ENCODE results near the gene CCDC74A.
"Not testable (repeated sequence)": the region's sequence is repeated elsewhere in the genome, so short reads cannot be mapped to it uniquely, and the experiment has no call there.

CCDC74A gene

GRCh38 chr2:131533609-131534316 is 6.1 kb downstream of the CCDC74A start:
- not testable (repeated sequence) for H3K4me3 ChIP-seq (ENCODE audit: low read depth in 1 of 2, low read length in 2 of 2); H3K9me3 ChIP-seq (ENCODE audit: control insufficient read depth in 1 of 2, low read length in 2 of 2); H3K27ac ChIP-seq (ENCODE audit: low read length); H3K36me3 ChIP-seq (ENCODE audit: control insufficient read depth in 1 of 2, insufficient read depth in 2 of 2, low read length in 2 of 2); H3K4me1 ChIP-seq (ENCODE audit: control insufficient read depth in 1 of 2, insufficient read depth in 2 of 2, low read length in 2 of 2); H3K27me3 ChIP-seq (ENCODE audit: low read depth, low read length)

GRCh38 chr2:131534317-131534672 is 6.6 kb downstream of the CCDC74A start:
- not testable (repeated sequence) for H3K27ac ChIP-seq (ENCODE audit: low read length); H3K36me3 ChIP-seq (ENCODE audit: control insufficient read depth in 1 of 2, insufficient read depth in 2 of 2, low read length in 2 of 2); H3K4me1 ChIP-seq (ENCODE audit: control insufficient read depth in 1 of 2, insufficient read depth in 2 of 2, low read length in 2 of 2); H3K27me3 ChIP-seq (ENCODE audit: low read depth, low read length); H3K9me3 ChIP-seq (ENCODE audit: control insufficient read depth in 1 of 2, low read length in 2 of 2); H3K4me3 ChIP-seq (ENCODE audit: low read depth in 1 of 2, low read length in 2 of 2)

- not testable (repeated sequence) for H3K36me3 ChIP-seq (ENCODE audit: control insufficient read depth in 1 of 2, insufficient read depth in 2 of 2, low read length in 2 of 2); H3K4me3 ChIP-seq (ENCODE audit: low read depth in 1 of 2, low read length in 2 of 2); H3K4me1 ChIP-seq (ENCODE audit: control insufficient read depth in 1 of 2, insufficient read depth in 2 of 2, low read length in 2 of 2); H3K27ac ChIP-seq (ENCODE audit: low read length); H3K27me3 ChIP-seq (ENCODE audit: low read depth, low read length); H3K9me3 ChIP-seq (ENCODE audit: control insufficient read depth in 1 of 2, low read length in 2 of 2)
These were observed 7.3 kb downstream of the CCDC74A start for GRCh38 chr2:131534965-131535364.

- H3K27me3 ChIP-seq (ENCODE audit: low read depth, low read length): no peaks in the 10 kb centered on the region
- H3K36me3 ChIP-seq (ENCODE audit: control insufficient read depth in 1 of 2, insufficient read depth in 2 of 2, low read length in 2 of 2): no peaks in the 10 kb centered on the region
- no peak overlapping the region for H3K4me3 ChIP-seq (ENCODE audit: low read depth in 1 of 2, low read length in 2 of 2)
- no peak overlapping the region for H3K27ac ChIP-seq (ENCODE audit: low read length)
- no peaks in the 10 kb centered on the region for H3K4me1 ChIP-seq (ENCODE audit: control insufficient read depth in 1 of 2, insufficient read depth in 2 of 2, low read length in 2 of 2)
- no peaks in the 10 kb centered on the region for H3K9me3 ChIP-seq (ENCODE audit: control insufficient read depth in 1 of 2, low read length in 2 of 2)
These were observed 7.8 kb downstream of the CCDC74A start for GRCh38 chr2:131535526-131535925.

GRCh38 chr2:131535951-131536826 is 8.5 kb downstream of the CCDC74A start:
- not testable (repeated sequence) for H3K9me3 ChIP-seq (ENCODE audit: control insufficient read depth in 1 of 2, low read length in 2 of 2); H3K4me1 ChIP-seq (ENCODE audit: control insufficient read depth in 1 of 2, insufficient read depth in 2 of 2, low read length in 2 of 2); H3K27me3 ChIP-seq (ENCODE audit: low read depth, low read length); H3K36me3 ChIP-seq (ENCODE audit: control insufficient read depth in 1 of 2, insufficient read depth in 2 of 2, low read length in 2 of 2); H3K27ac ChIP-seq (ENCODE audit: low read length); H3K4me3 ChIP-seq (ENCODE audit: low read depth in 1 of 2, low read length in 2 of 2)

- H3K4me3 ChIP-seq (ENCODE audit: low read depth in 1 of 2, low read length in 2 of 2); H3K27ac ChIP-seq (ENCODE audit: low read length); H3K36me3 ChIP-seq (ENCODE audit: control insufficient read depth in 1 of 2, insufficient read depth in 2 of 2, low read length in 2 of 2); H3K4me1 ChIP-seq (ENCODE audit: control insufficient read depth in 1 of 2, insufficient read depth in 2 of 2, low read length in 2 of 2); H3K27me3 ChIP-seq (ENCODE audit: low read depth, low read length); H3K9me3 ChIP-seq (ENCODE audit: control insufficient read depth in 1 of 2, low read length in 2 of 2): not testable (repeated sequence)
These were observed 9.2 kb downstream of the CCDC74A start for GRCh38 chr2:131536841-131537240.

GRCh38 chr2:131538856-131539255 is 11.2 kb downstream of the CCDC74A start:
- not testable (repeated sequence) for H3K4me3 ChIP-seq (ENCODE audit: low read depth in 1 of 2, low read length in 2 of 2); H3K9me3 ChIP-seq (ENCODE audit: control insufficient read depth in 1 of 2, low read length in 2 of 2); H3K4me1 ChIP-seq (ENCODE audit: control insufficient read depth in 1 of 2, insufficient read depth in 2 of 2, low read length in 2 of 2); H3K36me3 ChIP-seq (ENCODE audit: control insufficient read depth in 1 of 2, insufficient read depth in 2 of 2, low read length in 2 of 2); H3K27me3 ChIP-seq (ENCODE audit: low read depth, low read length); H3K27ac ChIP-seq (ENCODE audit: low read length)

GRCh38 chr2:131542438-131543384 is 15.0 kb downstream of the CCDC74A start:
- Histone ChIP-seq H3K4me1 (ENCODE audit: control insufficient read depth in 1 of 2, insufficient read depth in 2 of 2, low read length in 2 of 2) (no peaks in the 10 kb centered on the region), H3K27me3 (ENCODE audit: low read depth, low read length) (no peaks in the 10 kb centered on the region), H3K4me3 (ENCODE audit: low read depth in 1 of 2, low read length in 2 of 2) (no peak overlapping the region), H3K27ac (ENCODE audit: low read length) (no peak overlapping the region), H3K36me3 (ENCODE audit: control insufficient read depth in 1 of 2, insufficient read depth in 2 of 2, low read length in 2 of 2) (no peaks in the 10 kb centered on the region), H3K9me3 (ENCODE audit: control insufficient read depth in 1 of 2, low read length in 2 of 2) (no peaks in the 10 kb centered on the region)

- H3K36me3 ChIP-seq (ENCODE audit: control insufficient read depth in 1 of 2, insufficient read depth in 2 of 2, low read length in 2 of 2): no peaks in the 10 kb centered on the region
- no peak overlapping the region for H3K27ac ChIP-seq (ENCODE audit: low read length)
- no peaks in the 10 kb centered on the region for H3K9me3 ChIP-seq (ENCODE audit: control insufficient read depth in 1 of 2, low read length in 2 of 2)
- H3K4me3 ChIP-seq (ENCODE audit: low read depth in 1 of 2, low read length in 2 of 2): no peak overlapping the region
- H3K4me1 ChIP-seq (ENCODE audit: control insufficient read depth in 1 of 2, insufficient read depth in 2 of 2, low read length in 2 of 2): no peaks in the 10 kb centered on the region
- H3K27me3 ChIP-seq (ENCODE audit: low read depth, low read length): no peaks in the 10 kb centered on the region
These were observed 15.8 kb downstream of the CCDC74A start for GRCh38 chr2:131543385-131543891.

- H3K27me3 ChIP-seq (ENCODE audit: low read depth, low read length); H3K4me3 ChIP-seq (ENCODE audit: low read depth in 1 of 2, low read length in 2 of 2); H3K27ac ChIP-seq (ENCODE audit: low read length); H3K36me3 ChIP-seq (ENCODE audit: control insufficient read depth in 1 of 2, insufficient read depth in 2 of 2, low read length in 2 of 2); H3K4me1 ChIP-seq (ENCODE audit: control insufficient read depth in 1 of 2, insufficient read depth in 2 of 2, low read length in 2 of 2); H3K9me3 ChIP-seq (ENCODE audit: control insufficient read depth in 1 of 2, low read length in 2 of 2): not testable (repeated sequence)
These were observed 16.5 kb downstream of the CCDC74A start for GRCh38 chr2:131544006-131544812.
